Pancreas (tissue), 10 donors: ENCODE results near the gene CEP76. TPM values are rescaled to one million over a fixed set of nuclear protein-coding genes. Genes with fewer than 3 reads are reported as not detected.

ENCODE experiments used
- ATAC-seq, 4 donors: fragments of 200-7000 bp; cut with Tn5 transposase; one replicate each; pipeline versions ENCODE4 v1.8.0 to v1.9.1; 2020; ENCODE audit warnings: mild to moderate bottlenecking in 4 of 4, moderate library complexity in 4 of 4
- DNase-seq, 6 donors: peaks; one replicate each; pipeline ENCODE4 v3.0.0-alpha.2; 2020
- FAIRE-seq: peaks from 2 replicates; lab custom pipeline; 2012; peaks lifted over from hg19 to GRCh38; lab: Jason Lieb, UNC
- H3K27ac ChIP-seq, 4 donors: fragments of 200-600 bp; sonication (generic); 1 replicate in 3 of 4; 2 replicates in 1 of 4; pipeline versions ENCODE4 v1.5.0 to v1.8.0; 2020
- H3K27me3 ChIP-seq, 4 donors: fragments of 200-600 bp; one replicate each; pipeline ENCODE4 v1.8.0; 2021
- H3K36me3 ChIP-seq, 3 donors: fragments of 200-600 bp; sonication (generic) in 1 of 3; one replicate each; pipeline versions ENCODE4 v1.5.0 to v1.8.0; 2020 to 2021
- H3K4me1 ChIP-seq, 3 donors: fragments of 200-600 bp; one replicate each; pipeline ENCODE4 v1.8.0; 2021
- H3K4me3 ChIP-seq, 4 donors: fragments of 200-600 bp; sonication (generic) in 2 of 4; one replicate each; pipeline versions ENCODE4 v1.5.0 to v1.8.0; 2020 to 2021
- H3K9me3 ChIP-seq, 4 donors: fragments of 200-600 bp; one replicate each; pipeline ENCODE4 v1.8.0; 2021
- CTCF ChIP-seq, 4 donors: fragments of 200-600 bp; sonication (generic) in 3 of 4; IDR thresholded peaks; one replicate each; pipeline versions ENCODE4 v1.5.0 to v1.8.0; 2021; ENCODE audit warnings: antibody characterized with exemption in 4 of 4
- WGBS, 2 donors: extraction: QIAGEN DNeasy Blood & Tissue Kit; methylation state at CpG; one replicate each; pipeline ENCODE4 v1.1.7; 2013; 5-methylcytosine and 5-hydroxymethylcytosine counted together
- intact Hi-C, 3 donors: fragments of 100-400 bp; cut with DNase I; formaldehyde crosslinking; loops; one replicate each; pipeline versions ENCODE4 v1.11.1 to v1.14.2; 2022
- polyA plus RNA-seq, 2 donors: library from polyadenylated mRNA; stranded (reverse); fragments of 200-250 nt; gene quantifications; one replicate each; pipeline ENCODE4 v1.2.3, GENCODE V29; 2013
- total RNA-seq, 6 donors: library from RNA; stranded (reverse); fragmentation: NEBNext Ultra II Directional in 4 of 6; extraction: Animal tissue kit (Norgen Biotek cat#: 25700) in 4 of 6; gene quantifications; one replicate each; pipeline versions ENCODE4 v1.2.1 to v1.2.4, GENCODE V29; 2021 to 2023
- donor health status: healthy with polysubstance abuse.
- donor health status: DM: no; HTN: no; CAD: no; lungs with moderate emphysema.
- donor health status: DM: no; HTN: no; CAD: no.
- donor health status: control.
- donor health status: control.
- donor health status: Bipolar disorder and iron deficiency.
- donor health status: DM: yes; HTN: yes; CAD: no.
- donor health status: DM: no; HTN: no; CAD: no.
- donor health status: DM: no; HTN: no; CAD: no.
- donor health status: DM: yes; HTN: yes; CAD: no.

CEP76 gene
- total and polyA plus RNA-seq, 8 donors: 1.6 to 3.6 (median 2.4) TPM

DNA sequence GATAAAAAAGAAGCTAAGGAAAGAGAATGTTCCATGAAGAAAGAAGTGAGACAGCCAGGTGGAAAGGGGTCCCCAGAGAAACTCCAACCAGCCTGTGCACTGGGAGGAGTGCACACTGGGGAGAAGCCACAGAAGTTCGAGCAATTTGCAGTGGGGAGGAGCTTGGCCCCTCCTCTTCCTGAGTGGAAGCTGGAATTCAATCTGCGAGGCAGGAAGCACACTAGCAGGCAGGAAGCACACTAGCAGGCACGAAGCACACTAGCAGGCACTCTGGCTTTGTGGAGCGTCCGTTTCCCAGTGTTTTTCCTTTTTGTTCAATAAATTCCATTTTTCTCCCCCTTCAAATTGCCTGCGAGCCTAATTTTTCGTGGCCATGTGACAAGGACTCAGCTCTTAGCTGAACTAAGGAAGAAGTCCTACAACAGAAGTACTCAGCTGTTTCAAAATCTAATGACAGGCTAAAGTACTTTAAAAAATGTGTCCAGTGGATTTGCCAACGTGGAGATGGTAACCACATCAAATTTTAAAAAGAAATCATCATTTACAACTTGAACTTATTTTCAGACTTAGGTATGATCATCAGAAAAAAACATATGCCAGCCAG lies 23.2 kb downstream of the CEP76 start:
- 60 to 74% methylated on average over 8 of the region's 8 CpGs for WGBS, 2 donors
- H3K9me3 ChIP-seq: no peaks in the 10 kb centered on the region
- peaks cover 0 to 23% (median under 1%) of the 10 kb centered on the region in 3 donors for H3K36me3 ChIP-seq
- DNase-seq: peak in 1 of 6 donors; percentile 30
- peak in 3 of 4 donors; percentile 30 to 73 (median 73) for ATAC-seq
- no peak for TF ChIP-seq CTCF (IDR thresholded peaks at IDR 0.05)
- H3K4me3 ChIP-seq: no peak overlapping the region
- H3K4me1 ChIP-seq: no peaks in the 10 kb centered on the region
- intact Hi-C loops: no loop called here
- no peaks in the 10 kb centered on the region for H3K27me3 ChIP-seq
- peak overlapping the region in 1 of 4 donors; percentile 33 for H3K27ac ChIP-seq
- no peak for FAIRE-seq

- FAIRE-seq: no peak
- ATAC-seq: no peak
Measured at GRCh38 chr18:12668041-12668440, 34.5 kb downstream of the CEP76 start.

GRCh38 chr18:12659904-12660605 lies 42.5 kb downstream of the CEP76 start:
- TF ChIP-seq CTCF (IDR thresholded peaks at IDR 0.05): peak; percentile 64 to 84 (median 78)
- FAIRE-seq: peak; percentile 92

More at GRCh38 chr18:12668041-12668440, 34.5 kb downstream of the CEP76 start:
- Histone ChIP-seq H3K36me3 (no peaks in the 10 kb centered on the region), H3K4me3 (no peak overlapping the region), H3K27ac (no peak overlapping the region), H3K9me3 (no peaks in the 10 kb centered on the region), H3K27me3 (no peaks in the 10 kb centered on the region), H3K4me1 (no peaks in the 10 kb centered on the region)
- intact Hi-C loops: no loop called here
- WGBS, 2 donors: 75 to 78% methylated on average over 5 of the region's 5 CpGs
- no peak for DNase-seq
- no peak for TF ChIP-seq CTCF (IDR thresholded peaks at IDR 0.05)

GRCh38 chr18:12658426-12659138 lies 43.9 kb downstream of the CEP76 start:
- no peaks in the 10 kb centered on the region for H3K36me3 ChIP-seq
- DNase-seq (peak in 5 of 6 donors; percentile 23 to 73 (median 45)), ATAC-seq (peak; percentile 35 to 45 (median 44)), FAIRE-seq (no peak)
- no peak for TF ChIP-seq CTCF (IDR thresholded peaks at IDR 0.05)
- peak overlapping the region; percentile 63 to 87 (median 74) for H3K4me3 ChIP-seq
- peaks cover 0 to 12% (median 5%) of the 10 kb centered on the region in 3 donors for H3K4me1 ChIP-seq
- H3K27me3 ChIP-seq: no peaks in the 10 kb centered on the region
- WGBS, 2 donors: 14 to 19% methylated on average over 42 of the region's 42 CpGs
- intact Hi-C loops: no loop called here
- H3K27ac ChIP-seq: peak overlapping the region; percentile 57 to 93 (median 78)
- no peaks in the 10 kb centered on the region for H3K9me3 ChIP-seq

More at GRCh38 chr18:12659904-12660605, 42.5 kb downstream of the CEP76 start:
- no peaks in the 10 kb centered on the region for H3K9me3 ChIP-seq
- H3K36me3 ChIP-seq: no peaks in the 10 kb centered on the region
- ATAC-seq: peak; percentile 42 to 71 (median 66)
- peak in 2 of 6 donors; percentile 29 to 66 for DNase-seq
- intact Hi-C loops: loop anchor here in 2 of 3 donors (5.0 kb wide), 1 partner anchor 268 kb away; no protein-coding TSS in a partner anchor
- WGBS, 2 donors: 60 to 62% methylated on average over 9 of the region's 9 CpGs
- H3K4me3 ChIP-seq: no peak overlapping the region
- H3K27ac ChIP-seq: peak overlapping the region in 2 of 4 donors; percentile 43 to 44
- H3K27me3 ChIP-seq: no peaks in the 10 kb centered on the region
- peaks cover 0 to 12% (median 5%) of the 10 kb centered on the region in 3 donors for H3K4me1 ChIP-seq
